Neural cell (in vitro differentiated cells): ENCODE data around the gene SORL1-AS1.

Experiments used
- EP300 ChIP-seq: fragments of 450-650 bp; conservative IDR thresholded peaks from 2 replicates; pipeline ENCODE4 v1.6.1; 2014; ENCODE audit warnings: antibody characterized with exemption, mild to moderate bottlenecking, moderate library complexity; ENCODE audit not compliant: poor library complexity, severe bottlenecking
- EZH2 ChIP-seq: fragments of 200-600, 300-800 bp; shearing (Covaris generic), sonication (generic); IDR thresholded peaks from 2 replicates; pipeline ENCODE4 v1.6.1; 2014; ENCODE audit warnings: antibody characterized with exemption, low read length, borderline replicate concordance, mild to moderate bottlenecking; ENCODE audit not compliant: insufficient read depth, poor library complexity, severe bottlenecking
- MXI1 ChIP-seq: fragments of 450-650 bp; conservative IDR thresholded peaks from 2 replicates; pipeline ENCODE4 v1.6.1; 2014; ENCODE audit warnings: antibody characterized with exemption, mild to moderate bottlenecking; ENCODE audit not compliant: poor library complexity, severe bottlenecking
- POLR2AphosphoS5 ChIP-seq: IDR thresholded peaks from 2 replicates; pipeline ENCODE4 v1.6.1; 2012
- RAD21 ChIP-seq: fragments of 450-650 bp; conservative IDR thresholded peaks from 2 replicates; pipeline ENCODE4 v1.6.1; 2014; ENCODE audit warnings: antibody characterized with exemption, mild to moderate bottlenecking, moderate library complexity
- SMC3 ChIP-seq: fragments of 450-650 bp; conservative IDR thresholded peaks from 2 replicates; pipeline ENCODE4 v1.6.1; 2014; ENCODE audit warnings: antibody characterized with exemption, mild to moderate bottlenecking, moderate library complexity; ENCODE audit not compliant: poor library complexity
- TAF1 ChIP-seq: IDR thresholded peaks from 2 replicates; pipeline ENCODE4 v1.6.1; 2012; ENCODE audit warnings: low read depth
- TF ChIP-seq, protein P1 (sequence below): fragments of 450-650 bp; IDR thresholded peaks from 2 replicates; pipeline ENCODE4 v1.5.1; 2014; ENCODE audit warnings: antibody characterized with exemption, mild to moderate bottlenecking, moderate library complexity; ENCODE audit not compliant: poor library complexity, severe bottlenecking
- TF ChIP-seq, protein P2 (sequence below): IDR thresholded peaks from 2 replicates; pipeline ENCODE4 v1.6.1; 2012; ENCODE audit warnings: borderline replicate concordance

DNA sequence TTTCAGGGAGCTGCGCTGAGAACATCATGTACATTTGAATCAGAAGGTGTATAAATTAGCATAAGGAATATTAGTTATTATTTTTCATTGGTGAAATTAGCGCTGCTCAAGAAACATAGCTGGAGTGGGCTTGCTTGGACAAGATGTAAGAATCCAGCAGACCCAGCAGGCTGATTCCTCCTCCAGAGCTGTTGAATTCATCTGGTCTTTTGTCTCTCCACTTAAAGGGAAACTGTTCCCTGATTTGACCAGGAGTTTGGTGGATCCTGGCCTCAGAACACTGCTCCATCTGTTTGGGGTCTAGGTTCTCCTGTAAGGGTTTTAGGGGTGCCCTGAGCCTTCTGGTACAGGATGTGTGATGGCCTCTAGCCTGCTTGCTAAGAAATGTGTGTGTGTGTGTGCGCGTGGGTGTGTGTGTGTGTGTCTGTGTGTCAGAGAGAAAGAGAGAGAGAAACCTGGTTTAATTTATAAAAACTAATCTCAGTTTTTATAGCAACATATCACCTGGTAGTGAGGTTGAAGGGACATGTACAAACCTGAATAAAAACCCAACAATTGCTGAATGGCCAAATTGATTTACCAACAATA is 9.0 kb downstream of the SORL1-AS1 start:
- TF ChIP-seq, protein P1, sequence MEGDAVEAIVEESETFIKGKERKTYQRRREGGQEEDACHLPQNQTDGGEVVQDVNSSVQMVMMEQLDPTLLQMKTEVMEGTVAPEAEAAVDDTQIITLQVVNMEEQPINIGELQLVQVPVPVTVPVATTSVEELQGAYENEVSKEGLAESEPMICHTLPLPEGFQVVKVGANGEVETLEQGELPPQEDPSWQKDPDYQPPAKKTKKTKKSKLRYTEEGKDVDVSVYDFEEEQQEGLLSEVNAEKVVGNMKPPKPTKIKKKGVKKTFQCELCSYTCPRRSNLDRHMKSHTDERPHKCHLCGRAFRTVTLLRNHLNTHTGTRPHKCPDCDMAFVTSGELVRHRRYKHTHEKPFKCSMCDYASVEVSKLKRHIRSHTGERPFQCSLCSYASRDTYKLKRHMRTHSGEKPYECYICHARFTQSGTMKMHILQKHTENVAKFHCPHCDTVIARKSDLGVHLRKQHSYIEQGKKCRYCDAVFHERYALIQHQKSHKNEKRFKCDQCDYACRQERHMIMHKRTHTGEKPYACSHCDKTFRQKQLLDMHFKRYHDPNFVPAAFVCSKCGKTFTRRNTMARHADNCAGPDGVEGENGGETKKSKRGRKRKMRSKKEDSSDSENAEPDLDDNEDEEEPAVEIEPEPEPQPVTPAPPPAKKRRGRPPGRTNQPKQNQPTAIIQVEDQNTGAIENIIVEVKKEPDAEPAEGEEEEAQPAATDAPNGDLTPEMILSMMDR: no peak
- TF ChIP-seq EZH2 (no peak), POLR2AphosphoS5 (no peak), SMC3 (no peak), EP300 (no peak), MXI1 (no peak), RAD21 (no peak), TAF1 (no peak)
- TF ChIP-seq, protein P2, sequence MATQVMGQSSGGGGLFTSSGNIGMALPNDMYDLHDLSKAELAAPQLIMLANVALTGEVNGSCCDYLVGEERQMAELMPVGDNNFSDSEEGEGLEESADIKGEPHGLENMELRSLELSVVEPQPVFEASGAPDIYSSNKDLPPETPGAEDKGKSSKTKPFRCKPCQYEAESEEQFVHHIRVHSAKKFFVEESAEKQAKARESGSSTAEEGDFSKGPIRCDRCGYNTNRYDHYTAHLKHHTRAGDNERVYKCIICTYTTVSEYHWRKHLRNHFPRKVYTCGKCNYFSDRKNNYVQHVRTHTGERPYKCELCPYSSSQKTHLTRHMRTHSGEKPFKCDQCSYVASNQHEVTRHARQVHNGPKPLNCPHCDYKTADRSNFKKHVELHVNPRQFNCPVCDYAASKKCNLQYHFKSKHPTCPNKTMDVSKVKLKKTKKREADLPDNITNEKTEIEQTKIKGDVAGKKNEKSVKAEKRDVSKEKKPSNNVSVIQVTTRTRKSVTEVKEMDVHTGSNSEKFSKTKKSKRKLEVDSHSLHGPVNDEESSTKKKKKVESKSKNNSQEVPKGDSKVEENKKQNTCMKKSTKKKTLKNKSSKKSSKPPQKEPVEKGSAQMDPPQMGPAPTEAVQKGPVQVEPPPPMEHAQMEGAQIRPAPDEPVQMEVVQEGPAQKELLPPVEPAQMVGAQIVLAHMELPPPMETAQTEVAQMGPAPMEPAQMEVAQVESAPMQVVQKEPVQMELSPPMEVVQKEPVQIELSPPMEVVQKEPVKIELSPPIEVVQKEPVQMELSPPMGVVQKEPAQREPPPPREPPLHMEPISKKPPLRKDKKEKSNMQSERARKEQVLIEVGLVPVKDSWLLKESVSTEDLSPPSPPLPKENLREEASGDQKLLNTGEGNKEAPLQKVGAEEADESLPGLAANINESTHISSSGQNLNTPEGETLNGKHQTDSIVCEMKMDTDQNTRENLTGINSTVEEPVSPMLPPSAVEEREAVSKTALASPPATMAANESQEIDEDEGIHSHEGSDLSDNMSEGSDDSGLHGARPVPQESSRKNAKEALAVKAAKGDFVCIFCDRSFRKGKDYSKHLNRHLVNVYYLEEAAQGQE: no peak
